Smooth muscle cell (in vitro differentiated cells): ENCODE results near the gene RNF207. TPM values are rescaled to one million over a fixed set of nuclear protein-coding genes. Genes with fewer than 3 reads are reported as not detected.
A peak's percentile ranks its signal among the peaks of the same experiment; 100 is the strongest.

Experiments used
- DNase-seq: peaks from one replicate; lab custom pipeline; 2025; ENCODE audit not compliant: unreplicated experiment; lab: John Stamatoyannopoulos, UW
- H2AFZ ChIP-seq: fragments of 200-600 bp; sonication (generic); 2 replicates; pipeline ENCODE4 v1.6.0; 2016; ENCODE audit warnings: antibody characterized with exemption, low read depth, mild to moderate bottlenecking
- H3F3A ChIP-seq: fragments of 200-600 bp; sonication (generic); 2 replicates; pipeline ENCODE4 v1.6.0; 2017; ENCODE audit warnings: antibody characterized with exemption, low read depth
- H3K27ac ChIP-seq: fragments of 200-600 bp; sonication (generic); 2 replicates; pipeline ENCODE4 v1.5.1; 2016; ENCODE audit warnings: low read depth, mild to moderate bottlenecking
- H3K27me3 ChIP-seq: fragments of 200-600 bp; sonication (generic); 2 replicates; pipeline ENCODE4 v1.6.1; 2016; ENCODE audit warnings: low read depth, mild to moderate bottlenecking
- H3K36me3 ChIP-seq: fragments of 200-600 bp; sonication (generic); 2 replicates; pipeline ENCODE4 v1.5.1; 2016; ENCODE audit warnings: low read depth
- H3K4me1 ChIP-seq: fragments of 200-600 bp; sonication (generic); 2 replicates; pipeline ENCODE4 v1.5.1; 2016; ENCODE audit warnings: low read depth
- H3K4me2 ChIP-seq: fragments of 200-600 bp; sonication (generic); 2 replicates; pipeline ENCODE4 v1.6.0; 2016; ENCODE audit warnings: mild to moderate bottlenecking
- H3K4me3 ChIP-seq: fragments of 200-600 bp; sonication (generic); 2 replicates; pipeline ENCODE4 v1.5.1; 2016; ENCODE audit warnings: mild to moderate bottlenecking
- H3K79me2 ChIP-seq: fragments of 200-600 bp; sonication (generic); 2 replicates; pipeline ENCODE4 v1.6.0; 2016; ENCODE audit warnings: low read depth, mild to moderate bottlenecking
- H3K9ac ChIP-seq: fragments of 200-600 bp; sonication (generic); 2 replicates; pipeline ENCODE4 v1.6.0; 2016; ENCODE audit warnings: low read depth
- H3K9me3 ChIP-seq: fragments of 200-600 bp; sonication (generic); replicated peaks from 2 replicates; pipeline ENCODE4 v1.5.1; 2016; ENCODE audit warnings: low read depth
- H4K20me1 ChIP-seq: fragments of 200-600 bp; sonication (generic); 2 replicates; pipeline ENCODE4 v1.6.0; 2016; ENCODE audit warnings: low read depth
- WGBS: methylation state at CpG from one replicate; pipeline ENCODE4 v1.1.7; 2016; ENCODE audit warnings: low lambda C conversion rate; 5-methylcytosine and 5-hydroxymethylcytosine counted together
- polyA plus RNA-seq: library from polyadenylated mRNA; unstranded; fragments of >200 nt; fragmentation: Nextera tagmentation; extraction: Ambion mirVana; gene quantifications from 2 replicates; pipeline ENCODE4 v1.2.1, GENCODE V29; 2016
- total RNA-seq: library from RNA; depleted of rRNA; stranded (reverse); fragments of >200 nt; gene quantifications from 2 replicates; pipeline ENCODE4 v1.2.3, GENCODE V29; 2014
- TF ChIP-seq, protein P1 (sequence below): fragments of 200-600 bp; sonication (generic); IDR thresholded peaks from 2 replicates; pipeline ENCODE4 v1.5.1; 2017; ENCODE audit warnings: borderline replicate concordance, mild to moderate bottlenecking, antibody characterized with exemption; ENCODE audit not compliant: insufficient read depth, poor library complexity, severe bottlenecking

Gene RNF207
- total and polyA plus RNA-seq, 2 experiments from 2014 or later: 1.8 to 2.0 TPM

DNA sequence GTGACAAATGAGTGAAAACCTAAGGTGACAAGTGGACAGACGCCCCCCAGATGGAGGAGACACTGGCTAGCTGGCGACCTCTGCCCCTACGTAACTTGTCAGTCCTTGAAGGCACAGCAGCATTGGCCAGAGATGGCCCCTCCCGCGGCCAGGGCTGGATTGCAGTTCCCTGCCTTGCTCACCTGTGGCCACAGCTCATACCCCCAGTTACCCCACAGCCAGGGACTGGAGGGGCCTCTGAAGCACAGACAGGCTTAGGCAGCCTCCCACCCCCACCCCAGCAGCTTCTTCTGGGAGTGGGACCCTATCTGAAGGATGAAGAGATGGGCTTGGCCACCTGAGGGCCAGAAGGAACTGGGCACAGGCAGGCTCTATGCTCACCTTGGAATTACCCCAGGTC lies 41.7 kb downstream of the RNF207 start:
- DNase-seq: no peak
- Histone ChIP-seq H3K9me3 (no peaks in the 10 kb centered on the region), H3F3A (peaks cover 3% of the 10 kb centered on the region), H3K36me3 (no peaks in the 10 kb centered on the region), H3K4me2 (no peak overlapping the region), H3K4me1 (no peaks in the 10 kb centered on the region), H3K9ac (no peak overlapping the region), H3K79me2 (no peaks in the 10 kb centered on the region), H3K27ac (no peak overlapping the region), H3K27me3 (peaks cover 86% of the 10 kb centered on the region), H3K4me3 (no peak overlapping the region), H2AFZ (no peak overlapping the region), H4K20me1 (peaks cover 17% of the 10 kb centered on the region)
- TF ChIP-seq, protein P1, sequence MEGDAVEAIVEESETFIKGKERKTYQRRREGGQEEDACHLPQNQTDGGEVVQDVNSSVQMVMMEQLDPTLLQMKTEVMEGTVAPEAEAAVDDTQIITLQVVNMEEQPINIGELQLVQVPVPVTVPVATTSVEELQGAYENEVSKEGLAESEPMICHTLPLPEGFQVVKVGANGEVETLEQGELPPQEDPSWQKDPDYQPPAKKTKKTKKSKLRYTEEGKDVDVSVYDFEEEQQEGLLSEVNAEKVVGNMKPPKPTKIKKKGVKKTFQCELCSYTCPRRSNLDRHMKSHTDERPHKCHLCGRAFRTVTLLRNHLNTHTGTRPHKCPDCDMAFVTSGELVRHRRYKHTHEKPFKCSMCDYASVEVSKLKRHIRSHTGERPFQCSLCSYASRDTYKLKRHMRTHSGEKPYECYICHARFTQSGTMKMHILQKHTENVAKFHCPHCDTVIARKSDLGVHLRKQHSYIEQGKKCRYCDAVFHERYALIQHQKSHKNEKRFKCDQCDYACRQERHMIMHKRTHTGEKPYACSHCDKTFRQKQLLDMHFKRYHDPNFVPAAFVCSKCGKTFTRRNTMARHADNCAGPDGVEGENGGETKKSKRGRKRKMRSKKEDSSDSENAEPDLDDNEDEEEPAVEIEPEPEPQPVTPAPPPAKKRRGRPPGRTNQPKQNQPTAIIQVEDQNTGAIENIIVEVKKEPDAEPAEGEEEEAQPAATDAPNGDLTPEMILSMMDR: no peak
- WGBS: 89% methylated on average over 5 of the region's 5 CpGs

DNA sequence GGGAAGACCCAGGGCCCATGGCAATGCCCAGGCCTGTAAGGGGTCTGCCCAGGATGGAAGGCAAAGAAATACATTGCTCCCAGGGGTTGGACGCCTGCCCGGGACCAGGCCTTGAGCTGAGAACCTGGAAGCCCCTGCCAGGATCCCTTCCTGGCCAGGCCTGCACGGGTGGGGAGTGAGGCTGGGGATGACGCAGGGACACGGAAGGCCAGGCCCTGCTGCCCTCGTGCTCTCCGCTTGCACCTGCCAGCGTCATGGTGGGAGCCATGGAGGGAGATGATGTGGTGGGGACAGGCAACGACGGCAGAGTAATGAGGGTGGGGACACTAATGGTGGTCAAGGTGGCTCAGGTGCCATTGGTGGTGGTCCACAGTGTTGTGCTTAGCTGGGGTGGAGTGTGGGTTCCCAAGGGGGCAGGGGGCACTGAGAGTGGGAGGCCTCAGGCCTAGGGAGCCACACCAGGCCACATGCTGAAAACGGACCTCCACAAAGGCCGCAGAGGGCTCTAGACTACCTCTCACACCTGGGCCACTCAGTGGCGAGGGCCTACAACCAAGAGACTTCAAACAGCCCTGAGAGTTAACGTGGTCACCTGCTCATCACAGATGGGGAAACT lies 42.4 kb downstream of the RNF207 start:
- TF ChIP-seq, protein P1: no peak
- Histone ChIP-seq H3K4me2 (no peak overlapping the region), H3K27ac (no peak overlapping the region), H3K36me3 (no peaks in the 10 kb centered on the region), H3K4me3 (no peak overlapping the region), H4K20me1 (peaks cover 17% of the 10 kb centered on the region), H3K79me2 (no peaks in the 10 kb centered on the region), H3K9ac (no peak overlapping the region), H3K4me1 (no peaks in the 10 kb centered on the region), H3K27me3 (peaks cover 80% of the 10 kb centered on the region), H3F3A (peaks cover 3% of the 10 kb centered on the region), H2AFZ (no peak overlapping the region), H3K9me3 (no peaks in the 10 kb centered on the region)
- DNase-seq: no peak
- 83% methylated on average over 14 of the region's 14 CpGs for WGBS

DNA sequence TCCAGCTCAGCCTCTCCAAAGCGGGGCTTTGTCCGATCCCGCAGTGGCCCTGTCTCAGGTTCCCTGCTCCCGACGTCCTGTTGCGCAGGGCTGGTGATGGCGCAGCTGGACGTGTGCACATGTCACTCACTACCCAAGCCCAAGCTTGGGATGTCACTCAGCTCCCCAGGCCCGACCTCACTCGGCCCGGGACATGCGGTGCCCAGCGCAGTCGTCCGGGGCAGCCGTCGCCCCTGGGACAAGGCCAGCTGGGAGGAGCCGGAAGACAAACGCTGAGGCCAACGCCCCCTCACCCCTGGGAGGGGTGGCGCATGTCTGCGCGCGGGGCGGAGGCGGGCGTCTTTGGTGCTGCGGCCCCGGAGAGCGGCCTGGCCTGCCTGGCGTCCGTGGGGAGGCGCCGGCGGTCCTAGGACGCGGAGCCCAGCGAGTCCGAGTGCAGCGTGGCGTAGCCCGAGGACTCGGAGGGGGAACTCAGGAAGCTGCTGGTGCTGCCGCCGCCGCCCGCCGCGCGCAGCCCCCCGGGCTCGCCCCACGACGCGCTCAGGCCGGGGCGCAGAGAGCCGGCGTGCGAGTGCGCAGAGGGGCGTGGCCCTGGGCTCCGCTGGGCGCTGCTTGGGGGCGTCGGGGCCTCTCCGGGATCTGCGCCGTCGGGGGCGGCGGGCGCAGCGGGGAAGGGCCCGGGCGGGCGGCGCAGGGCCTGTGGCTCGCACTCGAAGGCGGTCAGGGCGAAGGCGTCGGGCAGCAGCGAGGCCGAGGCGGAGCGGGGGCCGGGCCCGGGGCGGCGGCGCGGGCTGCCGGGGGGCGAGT lies 43.2 kb downstream of the RNF207 start:
- WGBS: 13% methylated on average over 59 of the region's 96 CpGs
- H2AFZ ChIP-seq: no peak overlapping the region
- no peaks in the 10 kb centered on the region for H3K9me3 ChIP-seq
- peak overlapping the region; percentile 76 for H3K4me2 ChIP-seq
- no peaks in the 10 kb centered on the region for H3K4me1 ChIP-seq
- no peaks in the 10 kb centered on the region for H3K79me2 ChIP-seq
- H4K20me1 ChIP-seq: peaks cover 17% of the 10 kb centered on the region
- no peaks in the 10 kb centered on the region for H3K36me3 ChIP-seq
- H3K27me3 ChIP-seq: peaks cover 71% of the 10 kb centered on the region
- TF ChIP-seq, protein P1: no peak
- H3K27ac ChIP-seq: no peak overlapping the region
- no peak for DNase-seq
- peak overlapping the region; percentile 26 for H3K4me3 ChIP-seq
- peaks cover 3% of the 10 kb centered on the region for H3F3A ChIP-seq
- no peak overlapping the region for H3K9ac ChIP-seq
